DND-41 (cell line): ENCODE results near the gene EFCC1.

ENCODE experiments used
- ATAC-seq: fragments of 200-7000 bp; cut with Tn5 transposase; 3 replicates; pipeline ENCODE4 v1.9.1; 2021; ENCODE audit warnings: low read depth; ENCODE audit not compliant: insufficient read depth
- DNase-seq: peaks from one replicate; pipeline ENCODE4 v3.0.0-alpha.2; 2020
- H2AFZ ChIP-seq: 2 replicates; pipeline ENCODE4 v1.6.0; 2012; ENCODE audit warnings: low read depth, low read length
- H3K27ac ChIP-seq: 2 replicates; pipeline ENCODE4 v1.5.1; 2012; ENCODE audit warnings: low read length, inconsistent platforms
- H3K27me3 ChIP-seq: fragments of 200-600 bp; sonication (generic); 2 replicates; pipeline ENCODE4 v1.6.0; 2012; ENCODE audit warnings: low read length, mild to moderate bottlenecking, inconsistent platforms; ENCODE audit not compliant: insufficient read depth, poor library complexity
- H3K36me3 ChIP-seq: 2 replicates; pipeline ENCODE4 v1.5.1; 2012; ENCODE audit warnings: low read length, inconsistent platforms; ENCODE audit not compliant: insufficient read depth
- H3K4me1 ChIP-seq: 2 replicates; pipeline ENCODE4 v1.5.1; 2012; ENCODE audit warnings: mild to moderate bottlenecking, low read length; ENCODE audit not compliant: insufficient read depth
- H3K4me2 ChIP-seq: 2 replicates; pipeline ENCODE4 v1.6.0; 2012; ENCODE audit warnings: mild to moderate bottlenecking, moderate library complexity, low read length, inconsistent platforms; ENCODE audit not compliant: insufficient read depth
- H3K4me3 ChIP-seq, 2 experiments: fragments of 200-600 bp in 1 of 2; shearing (Covaris generic) in 1 of 2; 2 replicates each; pipeline ENCODE4 v1.5.1; 2012 to 2016; ENCODE audit warnings: inconsistent platforms in 2 of 2, low read length in 2 of 2, mild to moderate bottlenecking in 2 of 2, low read depth in 1 of 2, moderate library complexity in 1 of 2
- H3K79me2 ChIP-seq: 2 replicates; pipeline ENCODE4 v1.6.0; 2012; ENCODE audit warnings: low read length, inconsistent platforms; ENCODE audit not compliant: insufficient read depth
- H3K9ac ChIP-seq: 2 replicates; pipeline ENCODE4 v1.6.0; 2012; ENCODE audit warnings: low read depth, mild to moderate bottlenecking, inconsistent platforms, low read length, moderate library complexity
- H3K9me3 ChIP-seq: 2 replicates; pipeline ENCODE4 v1.5.1; 2012; ENCODE audit warnings: low read length, moderate library complexity, mild to moderate bottlenecking, inconsistent platforms; ENCODE audit not compliant: insufficient read depth, severe bottlenecking
- H4K20me1 ChIP-seq: 2 replicates; pipeline ENCODE4 v1.6.0; 2012; ENCODE audit warnings: low read length; ENCODE audit not compliant: insufficient read depth
- EZH2 ChIP-seq: IDR thresholded peaks from 3 replicates; pipeline ENCODE4 v1.6.1; 2012; ENCODE audit warnings: borderline replicate concordance, low read depth, mild to moderate bottlenecking, moderate library complexity, low read length, inconsistent platforms; ENCODE audit not compliant: severe bottlenecking
- TF ChIP-seq, protein P1 (sequence below): IDR thresholded peaks from 2 replicates; pipeline ENCODE4 v1.5.1; 2012; ENCODE audit warnings: borderline replicate concordance, low read length, moderate library complexity, mild to moderate bottlenecking; ENCODE audit not compliant: poor library complexity, severe bottlenecking; ENCODE audit errors: extremely low read depth

Gene EFCC1

GRCh38 chr3:128975276-128975675 lies 25.8 kb upstream of the EFCC1 start:
- Histone ChIP-seq H3K4me3 (no peak overlapping the region), H3K79me2 (no peaks in the 10 kb centered on the region), H3K36me3 (no peaks in the 10 kb centered on the region), H3K27ac (no peak overlapping the region), H3K27me3 (no peaks in the 10 kb centered on the region), H3K4me2 (no peak overlapping the region), H2AFZ (no peak overlapping the region), H4K20me1 (no peaks in the 10 kb centered on the region), H3K4me1 (no peaks in the 10 kb centered on the region), H3K9me3 (no peaks in the 10 kb centered on the region), H3K9ac (no peak overlapping the region)
- ATAC-seq (no peak), DNase-seq (no peak)
- no peak for TF ChIP-seq EZH2
- TF ChIP-seq, protein P1, sequence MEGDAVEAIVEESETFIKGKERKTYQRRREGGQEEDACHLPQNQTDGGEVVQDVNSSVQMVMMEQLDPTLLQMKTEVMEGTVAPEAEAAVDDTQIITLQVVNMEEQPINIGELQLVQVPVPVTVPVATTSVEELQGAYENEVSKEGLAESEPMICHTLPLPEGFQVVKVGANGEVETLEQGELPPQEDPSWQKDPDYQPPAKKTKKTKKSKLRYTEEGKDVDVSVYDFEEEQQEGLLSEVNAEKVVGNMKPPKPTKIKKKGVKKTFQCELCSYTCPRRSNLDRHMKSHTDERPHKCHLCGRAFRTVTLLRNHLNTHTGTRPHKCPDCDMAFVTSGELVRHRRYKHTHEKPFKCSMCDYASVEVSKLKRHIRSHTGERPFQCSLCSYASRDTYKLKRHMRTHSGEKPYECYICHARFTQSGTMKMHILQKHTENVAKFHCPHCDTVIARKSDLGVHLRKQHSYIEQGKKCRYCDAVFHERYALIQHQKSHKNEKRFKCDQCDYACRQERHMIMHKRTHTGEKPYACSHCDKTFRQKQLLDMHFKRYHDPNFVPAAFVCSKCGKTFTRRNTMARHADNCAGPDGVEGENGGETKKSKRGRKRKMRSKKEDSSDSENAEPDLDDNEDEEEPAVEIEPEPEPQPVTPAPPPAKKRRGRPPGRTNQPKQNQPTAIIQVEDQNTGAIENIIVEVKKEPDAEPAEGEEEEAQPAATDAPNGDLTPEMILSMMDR, result no peak

- no peaks in the 10 kb centered on the region for H4K20me1 ChIP-seq
- no peak overlapping the region for H3K27ac ChIP-seq
- no peaks in the 10 kb centered on the region for H3K27me3 ChIP-seq
- no peak for ATAC-seq
- no peaks in the 10 kb centered on the region for H3K79me2 ChIP-seq
- no peaks in the 10 kb centered on the region for H3K4me1 ChIP-seq
- H2AFZ ChIP-seq, result no peak overlapping the region
- DNase-seq, result no peak
- no peak overlapping the region for H3K4me3 ChIP-seq
- H3K9ac ChIP-seq, result no peak overlapping the region
- H3K36me3 ChIP-seq, result no peaks in the 10 kb centered on the region
- TF ChIP-seq, protein P1, result no peak
- TF ChIP-seq EZH2, result no peak
- no peak overlapping the region for H3K4me2 ChIP-seq
- no peaks in the 10 kb centered on the region for H3K9me3 ChIP-seq
These were observed 17.6 kb upstream of the EFCC1 start for GRCh38 chr3:128983293-128984069.

DNA sequence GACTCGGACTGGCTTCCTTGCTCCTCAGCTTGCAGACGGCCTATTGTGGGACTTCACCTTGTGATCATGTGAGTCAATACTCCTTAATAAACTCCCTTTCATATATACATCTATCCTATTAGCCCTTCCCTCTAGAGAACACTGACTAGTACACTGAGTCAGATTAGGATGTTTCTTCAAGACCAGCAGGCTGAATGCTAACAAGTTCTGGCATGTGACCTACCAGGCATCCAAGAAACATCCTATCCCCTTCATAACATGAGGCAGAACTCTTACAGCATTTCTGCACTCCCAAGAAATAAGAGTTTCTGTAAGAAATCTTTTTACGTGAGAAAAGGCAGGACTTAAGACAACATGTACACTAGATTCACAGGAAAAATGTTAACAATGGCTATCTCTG lies 16.5 kb upstream of the EFCC1 start:
- ATAC-seq (no peak), DNase-seq (no peak)
- Histone ChIP-seq H3K27me3 (no peaks in the 10 kb centered on the region), H3K9ac (no peak overlapping the region), H3K36me3 (no peaks in the 10 kb centered on the region), H2AFZ (no peak overlapping the region), H3K4me2 (no peak overlapping the region), H3K27ac (no peak overlapping the region), H3K79me2 (no peaks in the 10 kb centered on the region), H3K4me1 (no peaks in the 10 kb centered on the region), H3K4me3 (no peak overlapping the region), H3K9me3 (no peaks in the 10 kb centered on the region), H4K20me1 (no peaks in the 10 kb centered on the region)
- no peak for TF ChIP-seq EZH2
- TF ChIP-seq, protein P1, result no peak
